DOHH2 (cell line): ENCODE measurements around the gene OR2F1.

Source experiments
- H3F3A ChIP-seq: fragments of 200-600 bp; sonication (generic), shearing (Covaris generic); 2 replicates; pipeline ENCODE4 v1.6.0; 2016; ENCODE audit warnings: antibody characterized with exemption, mild to moderate bottlenecking; ENCODE audit not compliant: control insufficient read depth, insufficient read depth
- H3K27ac ChIP-seq: fragments of 200-600 bp; sonication (generic); 2 replicates; pipeline ENCODE4 v1.5.1; 2014; ENCODE audit warnings: low read depth, mild to moderate bottlenecking, low read length, moderate library complexity
- H3K27me3 ChIP-seq: fragments of 200-600 bp; sonication (generic); 2 replicates; pipeline ENCODE4 v1.6.1; 2014; ENCODE audit warnings: mild to moderate bottlenecking, low read length, mixed read lengths; ENCODE audit not compliant: control insufficient read depth
- H3K36me3 ChIP-seq: fragments of 200-600 bp; sonication (generic); 2 replicates; pipeline ENCODE4 v1.6.1; 2014; ENCODE audit warnings: mild to moderate bottlenecking, low read length, moderate library complexity, mixed read lengths; ENCODE audit not compliant: control insufficient read depth
- H3K4me1 ChIP-seq: fragments of 200-600 bp; sonication (generic); 2 replicates; pipeline ENCODE4 v1.6.1; 2014; ENCODE audit warnings: mild to moderate bottlenecking, low read length, mixed read lengths; ENCODE audit not compliant: control insufficient read depth
- H3K4me2 ChIP-seq: fragments of 200-600 bp; sonication (generic); 2 replicates; pipeline ENCODE4 v1.6.0; 2014; ENCODE audit warnings: mild to moderate bottlenecking, low read length, moderate library complexity
- H3K4me3 ChIP-seq: fragments of 200-600 bp; sonication (generic); 2 replicates; pipeline ENCODE4 v1.5.1; 2014; ENCODE audit warnings: mild to moderate bottlenecking, low read length, mixed read lengths
- H3K79me2 ChIP-seq: fragments of 200-600 bp; sonication (generic); 2 replicates; pipeline ENCODE4 v1.6.1; 2014; ENCODE audit warnings: mild to moderate bottlenecking, low read length, mixed read lengths; ENCODE audit not compliant: control insufficient read depth
- H3K9me2 ChIP-seq: fragments of 200-600 bp; sonication (generic); replicated peaks from 2 replicates; pipeline ENCODE4 v1.6.1; 2014; ENCODE audit warnings: mild to moderate bottlenecking, low read length, mixed read lengths; ENCODE audit not compliant: control insufficient read depth
- H3K9me3 ChIP-seq: fragments of 200-600 bp; sonication (generic); 2 replicates; pipeline ENCODE4 v1.6.1; 2014; ENCODE audit warnings: antibody characterized with exemption, low read length, mixed read lengths; ENCODE audit not compliant: control insufficient read depth, insufficient read depth
- H4K20me1 ChIP-seq: fragments of 200-600 bp; sonication (generic); 2 replicates; pipeline ENCODE4 v1.6.0; 2014; ENCODE audit warnings: low read depth, mild to moderate bottlenecking, antibody characterized with exemption, low read length, moderate library complexity; ENCODE audit not compliant: control insufficient read depth, insufficient read depth
- CTCF ChIP-seq: fragments of 200-600 bp; sonication (generic); IDR thresholded peaks from one replicate; pipeline ENCODE4 v1.5.1; 2014; ENCODE audit warnings: antibody characterized with exemption, mild to moderate bottlenecking, low read depth, low read length; ENCODE audit not compliant: poor library complexity, severe bottlenecking
- EZH2phosphoT487 ChIP-seq: fragments of 200-600 bp; sonication (generic); IDR thresholded peaks from 2 replicates; pipeline ENCODE4 v1.6.1; 2017; ENCODE audit warnings: borderline replicate concordance, mild to moderate bottlenecking, antibody characterized with exemption, low read length, moderate library complexity, mixed read lengths

Gene OR2F1

GRCh38 chr7:143910473-143911248 lies 44.0 kb upstream of the OR2F1 start:
- no peak for TF ChIP-seq EZH2phosphoT487
- TF ChIP-seq CTCF: no peak
- no peaks in the 10 kb centered on the region for H3F3A ChIP-seq
- H4K20me1 ChIP-seq: no peaks in the 10 kb centered on the region
- H3K9me3 ChIP-seq: no peaks in the 10 kb centered on the region
- H3K36me3 ChIP-seq: no peaks in the 10 kb centered on the region
- H3K27me3 ChIP-seq: peaks cover 21% of the 10 kb centered on the region; the same call in 1 of the 2 replicates
- no peaks in the 10 kb centered on the region for H3K79me2 ChIP-seq
- H3K4me3 ChIP-seq: no peak overlapping the region
- H3K27ac ChIP-seq: no peak overlapping the region
- H3K4me1 ChIP-seq: no peaks in the 10 kb centered on the region
- H3K4me2 ChIP-seq: no peak overlapping the region
- H3K9me2 ChIP-seq: no peaks in the 10 kb centered on the region

GRCh38 chr7:143913945-143914615 lies 40.6 kb upstream of the OR2F1 start:
- H3K36me3 ChIP-seq: no peaks in the 10 kb centered on the region
- no peak overlapping the region for H3K4me2 ChIP-seq
- no peaks in the 10 kb centered on the region for H3F3A ChIP-seq
- H3K4me1 ChIP-seq: no peaks in the 10 kb centered on the region
- H3K9me2 ChIP-seq: no peaks in the 10 kb centered on the region
- H3K9me3 ChIP-seq: no peaks in the 10 kb centered on the region
- H3K27me3 ChIP-seq: peaks cover 13% of the 10 kb centered on the region; the same call in 1 of the 2 replicates
- H3K79me2 ChIP-seq: no peaks in the 10 kb centered on the region
- no peak overlapping the region for H3K4me3 ChIP-seq
- H4K20me1 ChIP-seq: no peaks in the 10 kb centered on the region
- TF ChIP-seq EZH2phosphoT487: no peak
- TF ChIP-seq CTCF: no peak
- H3K27ac ChIP-seq: no peak overlapping the region

GRCh38 chr7:143914938-143915652 lies 39.5 kb upstream of the OR2F1 start:
- Histone ChIP-seq H4K20me1 (no peaks in the 10 kb centered on the region), H3K79me2 (no peaks in the 10 kb centered on the region), H3K9me3 (no peaks in the 10 kb centered on the region), H3K27ac (no peak overlapping the region), H3K4me3 (no peak overlapping the region), H3K4me2 (no peak overlapping the region), H3K27me3 (0 out of 2 replicates have a peak, but pooled peaks cover 9% of the 10 kb centered on the region), H3K36me3 (no peaks in the 10 kb centered on the region), H3K4me1 (no peaks in the 10 kb centered on the region), H3K9me2 (no peaks in the 10 kb centered on the region), H3F3A (no peaks in the 10 kb centered on the region)
- TF ChIP-seq EZH2phosphoT487 (no peak), CTCF (no peak)
